ENCODE measurements around the gene ADAM15.

Gene ADAM15

DNA sequence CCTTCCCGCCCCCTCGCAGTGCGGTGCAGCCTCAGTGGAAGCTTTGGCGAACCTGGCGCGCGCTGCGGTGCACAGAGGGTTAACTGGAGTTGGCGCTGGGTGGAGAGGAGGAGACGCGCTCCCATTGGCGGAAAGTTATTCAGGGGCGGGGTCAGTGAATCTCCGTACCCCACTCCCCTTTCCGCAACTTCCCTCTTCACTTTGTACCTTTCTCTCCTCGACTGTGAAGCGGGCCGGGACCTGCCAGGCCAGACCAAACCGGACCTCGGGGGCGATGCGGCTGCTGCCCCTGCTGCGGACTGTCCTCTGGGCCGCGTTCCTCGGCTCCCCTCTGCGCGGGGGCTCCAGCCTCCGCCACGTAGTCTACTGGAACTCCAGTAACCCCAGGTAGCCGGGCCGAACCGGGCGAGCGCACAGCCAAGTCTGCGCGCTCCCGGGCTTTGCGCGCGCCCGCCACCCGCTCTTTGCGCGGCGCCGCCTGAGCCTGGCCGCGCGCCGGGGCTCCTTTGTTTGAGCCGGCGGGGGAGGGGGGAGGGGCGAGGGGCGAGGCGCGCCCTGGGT, 12.5 kb downstream of the ADAM15 start, which contains the start of gene EFNA4 (continued):
- TF ChIP-seq, protein P1, sequence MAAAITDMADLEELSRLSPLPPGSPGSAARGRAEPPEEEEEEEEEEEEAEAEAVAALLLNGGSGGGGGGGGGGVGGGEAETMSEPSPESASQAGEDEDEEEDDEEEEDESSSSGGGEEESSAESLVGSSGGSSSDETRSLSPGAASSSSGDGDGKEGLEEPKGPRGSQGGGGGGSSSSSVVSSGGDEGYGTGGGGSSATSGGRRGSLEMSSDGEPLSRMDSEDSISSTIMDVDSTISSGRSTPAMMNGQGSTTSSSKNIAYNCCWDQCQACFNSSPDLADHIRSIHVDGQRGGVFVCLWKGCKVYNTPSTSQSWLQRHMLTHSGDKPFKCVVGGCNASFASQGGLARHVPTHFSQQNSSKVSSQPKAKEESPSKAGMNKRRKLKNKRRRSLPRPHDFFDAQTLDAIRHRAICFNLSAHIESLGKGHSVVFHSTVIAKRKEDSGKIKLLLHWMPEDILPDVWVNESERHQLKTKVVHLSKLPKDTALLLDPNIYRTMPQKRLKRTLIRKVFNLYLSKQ (tag by site-specific recombination; IDR thresholded peaks at IDR 0.05; ENCODE audit: borderline replicate concordance): no peak
- peak; percentile 70 for TF ChIP-seq SP3 (tag by site-specific recombination; IDR thresholded peaks at IDR 0.05)
- TF ChIP-seq, protein P2, sequence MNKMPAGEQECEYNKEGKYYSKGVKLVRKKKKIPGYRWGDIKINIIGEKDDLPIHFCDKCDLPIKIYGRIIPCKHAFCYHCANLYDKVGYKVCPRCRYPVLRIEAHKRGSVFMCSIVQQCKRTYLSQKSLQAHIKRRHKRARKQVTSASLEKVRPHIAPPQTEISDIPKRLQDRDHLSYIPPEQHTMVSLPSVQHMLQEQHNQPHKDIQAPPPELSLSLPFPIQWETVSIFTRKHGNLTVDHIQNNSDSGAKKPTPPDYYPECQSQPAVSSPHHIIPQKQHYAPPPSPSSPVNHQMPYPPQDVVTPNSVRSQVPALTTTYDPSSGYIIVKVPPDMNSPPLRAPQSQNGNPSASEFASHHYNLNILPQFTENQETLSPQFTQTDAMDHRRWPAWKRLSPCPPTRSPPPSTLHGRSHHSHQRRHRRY (tag by site-specific recombination; IDR thresholded peaks at IDR 0.05): no peak
- no peak; the same call in 1 of the 2 replicates for TF ChIP-seq ZBTB20 (tag by site-specific recombination; IDR thresholded peaks at IDR 0.05)
- TF ChIP-seq, protein P3, sequence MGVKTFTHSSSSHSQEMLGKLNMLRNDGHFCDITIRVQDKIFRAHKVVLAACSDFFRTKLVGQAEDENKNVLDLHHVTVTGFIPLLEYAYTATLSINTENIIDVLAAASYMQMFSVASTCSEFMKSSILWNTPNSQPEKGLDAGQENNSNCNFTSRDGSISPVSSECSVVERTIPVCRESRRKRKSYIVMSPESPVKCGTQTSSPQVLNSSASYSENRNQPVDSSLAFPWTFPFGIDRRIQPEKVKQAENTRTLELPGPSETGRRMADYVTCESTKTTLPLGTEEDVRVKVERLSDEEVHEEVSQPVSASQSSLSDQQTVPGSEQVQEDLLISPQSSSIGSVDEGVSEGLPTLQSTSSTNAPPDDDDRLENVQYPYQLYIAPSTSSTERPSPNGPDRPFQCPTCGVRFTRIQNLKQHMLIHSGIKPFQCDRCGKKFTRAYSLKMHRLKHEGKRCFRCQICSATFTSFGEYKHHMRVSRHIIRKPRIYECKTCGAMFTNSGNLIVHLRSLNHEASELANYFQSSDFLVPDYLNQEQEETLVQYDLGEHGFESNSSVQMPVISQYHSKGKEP (tag by site-specific recombination; IDR thresholded peaks at IDR 0.05): no peak
- TF ChIP-seq ZNF174 (tag by site-specific recombination; IDR thresholded peaks at IDR 0.05): no peak
- no peak for TF ChIP-seq ZNF677 (tag by site-specific recombination; IDR thresholded peaks at IDR 0.05)
- no peak for TF ChIP-seq GLI2 (tag by site-specific recombination; IDR thresholded peaks at IDR 0.05; ENCODE audit: borderline replicate concordance, low read depth)
- no peak for TF ChIP-seq YY2 (tag by site-specific recombination; IDR thresholded peaks at IDR 0.05)
- TF ChIP-seq ZNF629 (tag by site-specific recombination; IDR thresholded peaks at IDR 0.05): 0 out of 2 replicates have a peak, but pooled peaks have one; percentile 19
- TF ChIP-seq ZNF560 (tag by site-specific recombination; IDR thresholded peaks at IDR 0.05; ENCODE audit: borderline replicate concordance): no peak
- TF ChIP-seq ZBTB7A (tag by site-specific recombination; IDR thresholded peaks at IDR 0.05; ENCODE audit: low read depth): peak; percentile 55; the same call in 1 of the 2 replicates
- TF ChIP-seq, protein P4, sequence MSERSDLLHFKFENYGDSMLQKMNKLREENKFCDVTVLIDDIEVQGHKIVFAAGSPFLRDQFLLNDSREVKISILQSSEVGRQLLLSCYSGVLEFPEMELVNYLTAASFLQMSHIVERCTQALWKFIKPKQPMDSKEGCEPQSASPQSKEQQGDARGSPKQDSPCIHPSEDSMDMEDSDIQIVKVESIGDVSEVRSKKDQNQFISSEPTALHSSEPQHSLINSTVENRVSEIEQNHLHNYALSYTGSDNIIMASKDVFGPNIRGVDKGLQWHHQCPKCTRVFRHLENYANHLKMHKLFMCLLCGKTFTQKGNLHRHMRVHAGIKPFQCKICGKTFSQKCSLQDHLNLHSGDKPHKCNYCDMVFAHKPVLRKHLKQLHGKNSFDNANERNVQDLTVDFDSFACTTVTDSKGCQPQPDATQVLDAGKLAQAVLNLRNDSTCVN (tag by site-specific recombination; optimal IDR thresholded peaks at IDR 0.05): peak; percentile 89
- TF ChIP-seq, protein P5, sequence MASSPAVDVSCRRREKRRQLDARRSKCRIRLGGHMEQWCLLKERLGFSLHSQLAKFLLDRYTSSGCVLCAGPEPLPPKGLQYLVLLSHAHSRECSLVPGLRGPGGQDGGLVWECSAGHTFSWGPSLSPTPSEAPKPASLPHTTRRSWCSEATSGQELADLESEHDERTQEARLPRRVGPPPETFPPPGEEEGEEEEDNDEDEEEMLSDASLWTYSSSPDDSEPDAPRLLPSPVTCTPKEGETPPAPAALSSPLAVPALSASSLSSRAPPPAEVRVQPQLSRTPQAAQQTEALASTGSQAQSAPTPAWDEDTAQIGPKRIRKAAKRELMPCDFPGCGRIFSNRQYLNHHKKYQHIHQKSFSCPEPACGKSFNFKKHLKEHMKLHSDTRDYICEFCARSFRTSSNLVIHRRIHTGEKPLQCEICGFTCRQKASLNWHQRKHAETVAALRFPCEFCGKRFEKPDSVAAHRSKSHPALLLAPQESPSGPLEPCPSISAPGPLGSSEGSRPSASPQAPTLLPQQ (tag by site-specific recombination; IDR thresholded peaks at IDR 0.05): peak; percentile 46; the same call in 1 of the 2 replicates
- peak; percentile 78; the same call in 1 of the 2 replicates for TF ChIP-seq MZF1 (tag by site-specific recombination; IDR thresholded peaks at IDR 0.05; ENCODE audit: borderline replicate concordance)
- no peak for TF ChIP-seq ZNF132 (tag by site-specific recombination; IDR thresholded peaks at IDR 0.05; ENCODE audit: borderline replicate concordance)
- TF ChIP-seq ZNF660 (tag by site-specific recombination; IDR thresholded peaks at IDR 0.05): 0 out of 2 replicates have a peak, but pooled peaks have one; percentile 60
- no peak for TF ChIP-seq ZNF10 (tag by site-specific recombination; IDR thresholded peaks at IDR 0.05)
- peak; percentile 35; the same call in 1 of the 2 replicates for TF ChIP-seq ZNF366 (tag by site-specific recombination; conservative IDR thresholded peaks at IDR 0.05)
- no peak; the same call in 1 of the 2 replicates for TF ChIP-seq WT1 (tag by site-specific recombination; IDR thresholded peaks at IDR 0.05)
- no peak for TF ChIP-seq ZNF423 (tag by site-specific recombination; IDR thresholded peaks at IDR 0.05)

All from HEK293 (cell line).